Subcutaneous adipose tissue (tissue), 4 donors: Measurements from ENCODE around the gene JAK2. TPM values are rescaled to one million over a fixed set of nuclear protein-coding genes. Genes with fewer than 3 reads are reported as not detected.

Source experiments
- CTCF ChIP-seq: fragments of 450-650 bp; IDR thresholded peaks from one replicate; pipeline ENCODE4 v1.5.1; 2016; ENCODE audit warnings: low read depth, mild to moderate bottlenecking, control low read depth, antibody characterized with exemption, moderate library complexity
- total RNA-seq, 4 donors: library from RNA; depleted of rRNA; stranded (reverse); fragments of >200 nt; gene quantifications; one replicate each; pipeline ENCODE4 v1.1.0, GENCODE V29; 2016

JAK2 gene
- total RNA-seq, 4 donors from 2014 or later = 60.7 to 71.7 (median 63.8) TPM

DNA sequence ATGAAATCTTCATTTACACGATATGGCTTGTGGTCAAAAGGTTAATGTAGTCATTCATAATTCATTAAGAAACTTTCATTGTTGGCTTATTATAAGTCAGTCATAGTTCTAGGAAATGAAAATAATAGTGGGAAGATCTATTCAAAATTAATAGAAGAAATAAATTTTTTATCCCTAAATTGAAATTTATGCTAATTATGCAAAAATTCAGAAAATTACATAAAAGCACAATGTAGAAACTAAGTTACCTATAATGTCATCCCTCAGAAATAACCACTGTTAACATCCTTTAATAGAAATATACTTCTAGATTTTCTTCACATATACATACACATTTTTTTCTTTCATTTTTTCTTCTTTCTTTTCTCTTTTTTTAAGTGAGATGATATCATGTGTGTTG lies 15.9 kb upstream of the JAK2 start:
- no peak for TF ChIP-seq CTCF

GRCh38 chr9:4970970-4971641 lies 14.0 kb upstream of the JAK2 start:
- TF ChIP-seq CTCF = no peak

- TF ChIP-seq CTCF = no peak
Measured at GRCh38 chr9:4973246-4973645, 11.8 kb upstream of the JAK2 start.

- no peak for TF ChIP-seq CTCF
Measured at GRCh38 chr9:4973902-4974301, 11.2 kb upstream of the JAK2 start.

GRCh38 chr9:4979239-4979638 lies 5.8 kb upstream of the JAK2 start:
- TF ChIP-seq CTCF = no peak

DNA sequence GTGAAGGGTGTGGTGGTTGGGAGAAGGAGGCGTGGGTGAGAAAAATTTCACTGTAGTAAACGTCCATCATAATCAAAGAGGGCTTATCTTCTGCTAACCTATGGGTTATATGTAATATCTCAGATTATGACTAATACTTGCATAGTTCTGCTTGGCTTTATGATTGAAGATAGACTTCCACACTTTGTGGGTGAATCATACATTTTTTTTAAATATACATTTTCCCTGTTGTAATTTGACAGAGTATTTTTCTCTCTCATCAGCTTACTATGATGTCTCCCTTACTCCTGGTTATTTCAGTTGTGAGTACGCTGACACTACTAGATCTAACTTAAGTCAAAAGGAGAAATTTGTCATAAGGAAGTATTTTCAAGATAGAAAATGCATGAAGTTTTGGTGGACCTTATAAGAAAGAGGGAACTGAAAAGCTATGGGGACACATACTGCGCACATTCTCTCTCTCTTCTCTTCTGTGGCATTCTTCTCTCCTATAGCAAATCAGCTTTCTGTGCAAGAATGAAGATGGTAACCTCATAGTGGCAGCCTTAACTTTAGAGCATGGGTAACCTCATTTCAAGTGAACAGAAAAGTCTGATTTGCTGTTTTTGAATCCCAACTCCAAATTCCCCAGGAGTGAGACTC lies 4.9 kb upstream of the JAK2 start:
- no peak for TF ChIP-seq CTCF

DNA sequence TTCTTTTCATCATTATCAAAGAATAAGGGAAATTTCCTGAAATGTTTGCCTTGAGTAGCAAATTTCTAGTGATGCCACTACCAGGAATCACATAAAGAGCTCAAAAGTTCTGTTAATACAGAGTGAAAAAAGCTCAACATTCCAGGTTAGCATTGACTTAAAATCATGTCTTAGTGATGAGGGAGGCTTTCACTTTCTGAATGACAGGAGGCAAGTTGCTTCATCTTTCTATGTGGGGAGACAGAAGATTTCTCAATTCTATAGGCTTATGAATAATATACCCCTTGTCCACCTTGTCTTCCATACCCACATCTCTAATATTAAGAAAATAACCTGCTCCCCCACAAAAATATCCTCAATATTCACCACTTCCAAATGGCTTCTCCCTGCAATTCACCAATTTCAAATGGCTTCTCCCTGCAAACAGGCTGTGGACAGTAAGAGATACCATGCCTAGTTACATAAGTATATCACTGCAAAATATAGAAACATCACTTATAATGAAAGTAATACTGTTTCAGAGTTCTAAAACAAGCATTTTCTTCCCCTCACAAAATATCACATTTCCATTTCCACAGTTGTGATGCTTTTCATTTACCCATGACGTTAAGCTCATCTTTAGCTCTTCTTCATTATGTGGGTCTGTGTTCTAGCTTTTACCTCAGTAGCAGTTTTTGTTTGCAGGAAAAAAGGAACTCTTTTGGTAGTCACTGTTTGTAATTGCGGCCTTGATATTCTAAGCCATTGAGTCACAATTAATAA lies 2.2 kb upstream of the JAK2 start:
- TF ChIP-seq CTCF = no peak
